GM13976 (cell line): Measurements from ENCODE around the gene ZNF135.

ENCODE experiments used
- DNase-seq: peaks from one replicate; pipeline ENCODE4 v3.0.0; 2012; ENCODE audit warnings: low spot score
- CTCF ChIP-seq: IDR thresholded peaks from 2 replicates; pipeline ENCODE4 v1.5.1; 2012; ENCODE audit warnings: borderline replicate concordance, mild to moderate bottlenecking; ENCODE audit not compliant: insufficient read depth; ENCODE audit errors: extremely low read depth, missing control alignments, control extremely low read depth
- in situ Hi-C: fragments of 300-500 bp; cut with MboI; formaldehyde crosslinking; loops from one replicate; pipeline ENCODE4 v1.12.0; 2022; ENCODE audit warnings: low sequenced_read_pairs, mixed read lengths, inconsistent platforms; ENCODE audit not compliant: unreplicated experiment

ZNF135 gene

GRCh38 chr19:58059003-58059670, at the start of gene ZNF135:
TSS of gene ZNF135 (plus strand) at chr19:58059282. CDS start at chr19:58060003, 721 bp downstream.
- peak; percentile 57 for DNase-seq
- in situ Hi-C loops = no loop called here

GRCh38 chr19:58009301-58009665, 49.8 kb upstream of the ZNF135 start:
- in situ Hi-C loops = no loop called here
- no peak for TF ChIP-seq CTCF
- no peak for DNase-seq

More at GRCh38 chr19:58059003-58059670, at the start of gene ZNF135:
- TF ChIP-seq CTCF = no peak

GRCh38 chr19:58009666-58010301, 49.3 kb upstream of the ZNF135 start:
- no peak for TF ChIP-seq CTCF
- in situ Hi-C loops = no loop called here
- peak; percentile 69 for DNase-seq

- DNase-seq = no peak
- TF ChIP-seq CTCF = no peak
- in situ Hi-C loops = no loop called here
Observed at GRCh38 chr19:58010507-58010906, 48.6 kb upstream of the ZNF135 start.

- no peak for TF ChIP-seq CTCF
- in situ Hi-C loops = no loop called here
- no peak for DNase-seq
Observed at GRCh38 chr19:58014141-58014540, 44.9 kb upstream of the ZNF135 start.

GRCh38 chr19:58020129-58020528, 39.0 kb upstream of the ZNF135 start:
- DNase-seq = no peak
- in situ Hi-C loops = no loop called here
- TF ChIP-seq CTCF = no peak
